Effector CD4-positive, alpha-beta T cell (primary cell): ENCODE results near the gene FUZ.

ENCODE experiments used
- DNase-seq: peaks from one replicate; pipeline ENCODE4 v3.0.0-alpha.2; 2020

Gene FUZ

DNA sequence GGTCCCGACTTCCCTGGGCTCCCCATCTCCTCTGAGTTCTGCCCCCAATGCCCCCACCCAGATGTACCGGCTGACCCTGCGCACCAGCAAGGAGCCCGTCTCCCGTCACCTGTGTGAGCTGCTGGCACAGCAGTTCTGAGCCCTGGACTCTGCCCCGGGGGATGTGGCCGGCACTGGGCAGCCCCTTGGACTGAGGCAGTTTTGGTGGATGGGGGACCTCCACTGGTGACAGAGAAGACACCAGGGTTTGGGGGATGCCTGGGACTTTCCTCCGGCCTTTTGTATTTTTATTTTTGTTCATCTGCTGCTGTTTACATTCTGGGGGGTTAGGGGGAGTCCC is 6.5 kb downstream of the FUZ start:
- DNase-seq = no peak

DNA sequence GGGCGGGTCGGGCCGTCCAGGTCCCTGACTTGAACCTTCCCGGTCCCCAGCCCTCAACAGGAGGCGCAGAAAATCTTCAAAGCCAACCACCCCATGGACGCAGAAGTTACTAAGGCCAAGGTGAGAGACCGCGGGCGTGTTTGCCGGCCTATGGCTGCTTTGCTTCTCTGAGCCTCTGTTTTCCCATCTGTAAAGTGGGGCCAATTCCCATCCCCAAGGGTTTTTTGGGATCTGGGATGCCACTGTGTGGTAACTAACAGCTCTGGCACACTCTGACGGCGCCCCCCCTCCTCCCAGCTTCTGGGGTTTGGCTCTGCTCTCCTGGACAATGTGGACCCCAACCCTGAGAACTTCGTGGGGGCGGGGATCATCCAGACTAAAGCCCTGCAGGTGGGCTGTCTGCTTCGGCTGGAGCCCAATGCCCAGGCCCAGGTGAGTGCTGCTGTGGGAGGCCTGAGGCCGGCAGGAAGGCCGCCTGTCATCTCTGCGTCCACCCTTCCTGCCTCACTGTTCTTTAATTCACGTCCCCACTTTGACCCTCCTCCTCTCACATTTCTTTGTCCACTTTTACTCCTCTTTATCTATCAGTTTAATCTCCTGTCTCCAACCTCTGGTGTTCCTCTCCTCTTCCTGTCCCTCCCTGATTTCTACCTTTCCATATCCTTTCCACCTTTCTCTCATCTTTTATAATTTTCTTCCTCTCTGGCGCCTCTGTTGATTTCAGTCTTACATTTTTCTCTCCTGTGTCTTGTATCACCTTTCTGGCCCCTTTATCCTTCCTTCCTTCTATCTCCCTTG is 7.1 kb downstream of the FUZ start:
- no peak for DNase-seq

DNA sequence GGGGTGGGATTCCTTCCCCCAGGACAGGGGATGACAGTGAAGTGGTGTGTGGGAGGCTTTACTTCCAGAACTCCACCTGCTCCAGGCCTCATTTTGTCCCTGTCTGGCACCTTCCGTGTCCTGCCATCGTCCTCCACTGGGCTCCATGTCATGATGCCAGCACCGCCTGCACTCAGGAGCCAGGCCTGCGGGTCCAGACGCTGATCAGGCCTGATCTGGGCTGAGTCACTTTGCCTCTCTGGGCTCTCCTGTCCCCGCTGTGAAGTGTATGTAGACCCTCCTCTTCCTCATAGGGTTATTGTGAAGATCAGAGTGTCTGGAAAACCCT is 9.6 kb downstream of the FUZ start:
- no peak for DNase-seq

DNA sequence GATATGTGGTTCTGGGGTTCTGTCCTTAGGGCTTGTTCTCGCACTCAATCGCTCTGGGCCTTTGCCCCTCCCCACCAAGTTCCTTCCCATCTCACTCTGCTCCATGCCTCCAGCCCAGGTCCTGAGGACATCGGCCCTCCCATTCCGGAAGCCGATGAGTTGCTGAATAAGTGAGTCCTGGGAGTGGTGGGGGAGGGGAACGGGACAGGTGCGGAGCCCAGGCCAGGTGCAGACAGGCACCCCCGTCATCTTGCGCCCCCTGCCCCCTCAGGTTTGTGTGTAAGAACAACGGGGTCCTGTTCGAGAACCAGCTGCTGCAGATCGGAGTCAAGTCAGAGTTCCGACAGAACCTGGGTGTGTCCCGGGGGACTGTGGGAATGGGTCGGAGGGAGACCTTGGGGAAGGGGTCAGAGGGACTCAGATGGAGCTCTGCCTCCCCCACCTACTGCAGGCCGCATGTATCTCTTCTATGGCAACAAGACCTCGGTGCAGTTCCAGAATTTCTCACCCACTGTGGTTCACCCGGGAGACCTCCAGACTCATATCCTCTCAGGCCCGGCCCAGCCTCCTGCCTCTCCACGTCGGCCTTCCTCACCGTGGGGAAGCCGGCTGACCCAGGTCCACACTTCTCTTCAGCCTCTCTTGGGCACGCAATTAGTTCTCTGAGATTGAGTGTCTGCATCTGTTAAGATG is 10.1 kb downstream of the FUZ start:
- no peak for DNase-seq

DNA sequence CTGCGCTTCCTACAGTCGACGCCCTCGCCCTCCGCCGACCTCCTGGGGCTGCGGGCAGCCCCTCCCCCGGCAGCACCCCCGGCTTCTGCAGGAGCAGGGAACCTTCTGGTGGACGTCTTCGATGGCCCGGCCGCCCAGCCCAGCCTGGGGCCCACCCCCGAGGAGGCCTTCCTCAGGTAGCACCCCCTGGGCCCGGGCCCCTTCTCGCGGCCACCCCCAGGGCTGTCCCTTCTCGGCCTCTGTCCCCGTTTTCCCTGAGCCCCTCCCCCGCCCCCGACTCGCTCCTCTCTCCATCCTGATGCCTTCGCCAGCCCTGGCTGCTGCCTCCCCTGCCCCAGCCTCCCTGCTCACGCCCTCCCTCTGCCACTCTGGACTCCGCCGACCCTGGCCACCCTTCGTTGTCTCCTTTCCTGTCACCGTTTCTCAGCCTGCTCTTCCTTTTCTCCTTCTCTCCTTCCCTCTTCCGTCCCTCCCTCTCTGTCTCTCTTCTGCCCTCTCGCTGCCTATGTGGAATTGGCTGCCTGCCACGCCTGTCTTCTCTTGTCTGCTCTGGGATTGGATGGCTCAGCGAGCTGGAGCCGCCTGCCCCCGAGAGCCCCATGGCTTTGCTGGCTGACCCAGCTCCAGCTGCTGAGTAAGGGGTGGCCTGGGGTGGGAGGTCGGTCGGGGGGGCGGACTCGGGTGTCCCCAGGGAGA is 11.0 kb downstream of the FUZ start:
- DNase-seq = no peak

DNA sequence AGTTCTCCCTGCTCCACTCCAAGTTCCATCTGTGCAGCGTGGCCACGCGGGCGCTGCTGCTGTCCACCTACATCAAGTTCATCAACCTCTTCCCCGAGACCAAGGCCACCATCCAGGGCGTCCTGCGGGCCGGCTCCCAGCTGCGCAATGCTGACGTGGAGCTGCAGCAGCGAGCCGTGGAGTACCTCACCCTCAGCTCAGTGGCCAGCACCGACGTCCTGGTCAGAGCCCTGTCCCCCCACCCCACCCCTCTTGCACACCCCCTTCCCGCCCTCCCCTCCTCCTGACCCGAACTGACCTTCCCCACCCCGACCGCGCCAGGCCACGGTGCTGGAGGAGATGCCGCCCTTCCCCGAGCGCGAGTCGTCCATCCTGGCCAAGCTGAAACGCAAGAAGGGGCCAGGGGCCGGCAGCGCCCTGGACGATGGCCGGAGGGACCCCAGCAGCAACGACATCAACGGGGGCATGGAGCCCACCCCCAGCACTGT is 11.6 kb downstream of the FUZ start:
- DNase-seq = no peak

DNA sequence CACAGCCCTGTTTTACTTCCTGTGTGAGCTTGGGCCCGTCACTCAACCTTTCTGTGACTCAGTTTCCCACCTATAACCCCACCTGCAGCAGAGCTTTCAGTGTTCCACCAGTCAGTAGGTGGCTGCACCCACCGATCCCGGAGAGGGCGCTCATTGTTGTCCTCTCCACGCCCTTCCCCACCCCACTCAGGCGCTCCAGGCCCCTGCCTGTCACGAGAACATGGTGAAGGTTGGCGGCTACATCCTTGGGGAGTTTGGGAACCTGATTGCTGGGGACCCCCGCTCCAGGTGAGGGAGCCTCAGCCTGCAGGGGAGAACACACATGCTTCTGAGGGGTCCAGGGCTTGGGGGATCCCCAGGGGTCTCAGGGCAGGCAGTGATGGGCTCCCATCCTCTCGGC is 12.3 kb downstream of the FUZ start:
- no peak for DNase-seq

DNA sequence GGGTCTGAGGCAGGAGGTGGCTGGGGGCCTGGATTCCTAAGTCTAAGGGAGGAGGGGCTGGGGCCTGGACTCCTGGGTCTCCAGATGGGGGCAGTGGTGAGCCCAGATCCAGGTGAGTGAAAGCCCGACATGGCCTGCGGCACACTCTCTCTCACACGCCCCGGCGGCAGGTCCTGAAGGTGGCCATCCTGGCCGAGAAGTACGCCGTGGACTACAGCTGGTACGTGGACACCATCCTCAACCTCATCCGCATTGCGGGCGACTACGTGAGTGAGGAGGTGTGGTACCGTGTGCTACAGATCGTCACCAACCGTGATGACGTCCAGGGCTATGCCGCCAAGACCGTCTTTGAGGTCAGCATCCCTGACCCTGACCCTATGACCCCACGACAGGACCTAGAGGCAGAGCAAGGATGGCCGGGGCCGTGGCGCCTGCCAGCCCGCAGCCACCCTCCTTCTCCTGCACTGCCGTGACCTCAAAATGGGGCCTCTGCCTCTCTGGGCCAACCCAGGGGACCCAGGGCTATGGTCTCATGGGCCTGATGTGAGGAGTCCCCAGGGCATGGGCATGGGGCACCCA is 13.2 kb downstream of the FUZ start:
- no peak for DNase-seq

DNA sequence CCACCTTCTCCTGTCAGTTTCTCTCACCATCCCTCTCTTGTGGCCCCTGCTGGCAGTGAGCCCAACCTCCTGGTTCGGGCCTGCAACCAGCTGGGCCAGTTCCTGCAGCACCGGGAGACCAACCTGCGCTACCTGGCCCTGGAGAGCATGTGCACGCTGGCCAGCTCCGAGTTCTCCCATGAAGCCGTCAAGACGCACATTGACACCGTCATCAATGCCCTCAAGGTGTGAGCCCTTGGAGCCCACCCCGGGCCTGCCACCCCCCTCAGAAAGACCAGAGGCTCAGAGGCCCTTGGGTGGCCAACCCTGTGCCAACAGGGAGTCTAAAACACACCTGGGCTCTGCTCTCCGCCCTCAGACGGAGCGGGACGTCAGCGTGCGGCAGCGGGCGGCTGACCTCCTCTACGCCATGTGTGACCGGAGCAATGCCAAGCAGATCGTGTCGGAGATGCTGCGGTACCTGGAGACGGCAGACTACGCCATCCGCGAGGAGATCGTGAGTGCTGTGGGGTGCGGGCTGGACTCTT is 13.8 kb downstream of the FUZ start:
- no peak for DNase-seq

DNA sequence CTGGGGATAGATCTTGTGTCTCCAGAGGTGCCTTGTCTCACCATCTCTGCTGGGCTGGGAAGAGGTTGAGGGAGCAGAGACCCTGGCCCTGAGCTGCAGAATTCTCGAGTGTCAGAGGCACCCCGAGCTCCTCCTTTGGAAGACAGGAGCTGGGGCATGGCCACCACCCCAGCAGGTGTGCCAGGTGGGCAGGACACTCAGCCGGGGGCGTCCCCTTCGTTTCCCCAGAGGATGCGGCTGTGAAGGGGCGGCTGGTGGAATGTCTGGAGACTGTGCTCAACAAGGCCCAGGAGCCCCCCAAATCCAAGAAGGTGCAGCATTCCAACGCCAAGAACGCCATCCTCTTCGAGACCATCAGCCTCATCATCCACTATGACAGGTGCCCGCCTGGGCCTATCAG is 14.5 kb downstream of the FUZ start:
- no peak for DNase-seq

DNA sequence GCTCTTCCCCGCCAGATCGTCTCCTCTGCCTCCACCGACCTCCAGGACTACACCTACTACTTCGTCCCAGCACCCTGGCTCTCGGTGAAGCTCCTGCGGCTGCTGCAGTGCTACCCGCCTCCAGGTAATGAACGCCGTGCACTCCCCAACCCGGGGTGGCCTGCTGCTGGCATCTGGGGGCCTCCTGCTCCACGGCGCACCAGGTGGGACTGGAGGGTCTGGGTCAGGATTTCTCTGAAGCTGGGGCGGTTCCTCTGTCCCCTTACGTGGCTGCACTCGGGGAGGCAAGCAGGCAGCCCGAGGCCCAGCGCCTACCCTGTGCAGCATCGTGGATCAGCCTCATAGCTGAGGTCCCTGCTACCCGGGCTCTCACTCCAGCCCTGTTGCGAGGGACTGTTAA is 17.5 kb downstream of the FUZ start:
- no peak for DNase-seq

DNA sequence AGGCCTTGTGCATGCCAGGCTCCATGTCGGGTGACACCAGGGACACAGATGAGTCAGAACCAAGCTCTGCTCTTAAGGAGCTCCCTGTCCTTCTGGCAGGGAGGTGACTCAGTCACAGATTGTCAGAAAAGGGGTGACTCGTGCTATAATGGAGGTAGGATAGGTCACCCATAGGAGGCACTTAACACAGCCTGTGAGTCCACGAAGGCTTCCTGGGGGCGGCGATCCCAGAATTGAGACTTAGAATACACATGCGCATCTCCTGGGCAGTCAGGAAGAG is 19.6 kb downstream of the FUZ start:
- no peak for DNase-seq

DNA sequence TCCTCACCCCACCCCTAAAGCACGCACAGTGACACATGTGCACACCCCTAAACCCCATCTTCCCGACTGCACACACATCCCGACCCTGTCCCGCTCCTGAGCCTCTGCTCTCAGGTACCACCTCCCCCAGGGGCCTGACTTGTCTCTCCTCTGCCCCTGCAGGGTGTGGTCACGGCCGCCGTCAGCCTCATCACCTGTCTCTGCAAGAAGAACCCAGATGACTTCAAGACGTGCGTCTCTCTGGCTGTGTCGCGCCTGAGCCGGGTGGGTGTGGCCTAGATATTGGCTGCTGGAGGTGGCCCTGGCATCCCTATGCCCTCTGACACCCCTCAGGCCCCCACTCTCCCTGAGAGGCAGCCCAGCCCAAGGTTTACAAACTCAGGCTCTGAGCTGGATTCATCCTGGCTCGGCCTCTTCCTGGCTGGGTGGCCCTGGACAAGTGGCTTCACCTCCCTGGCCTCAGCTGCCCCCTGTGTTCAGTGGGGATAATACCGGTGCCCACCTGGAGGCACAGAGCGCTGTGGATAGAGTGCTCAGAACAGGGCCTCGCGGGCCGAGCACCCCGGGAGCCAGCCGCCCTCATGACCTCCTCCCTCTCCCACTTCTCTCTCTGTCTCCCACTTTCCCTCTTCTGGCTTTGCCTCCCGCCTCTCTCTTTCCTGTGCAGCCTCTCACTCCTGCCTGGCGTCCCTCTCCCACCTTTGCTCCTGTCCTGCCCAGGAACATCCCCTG is 20.1 kb downstream of the FUZ start:
- no peak for DNase-seq

DNA sequence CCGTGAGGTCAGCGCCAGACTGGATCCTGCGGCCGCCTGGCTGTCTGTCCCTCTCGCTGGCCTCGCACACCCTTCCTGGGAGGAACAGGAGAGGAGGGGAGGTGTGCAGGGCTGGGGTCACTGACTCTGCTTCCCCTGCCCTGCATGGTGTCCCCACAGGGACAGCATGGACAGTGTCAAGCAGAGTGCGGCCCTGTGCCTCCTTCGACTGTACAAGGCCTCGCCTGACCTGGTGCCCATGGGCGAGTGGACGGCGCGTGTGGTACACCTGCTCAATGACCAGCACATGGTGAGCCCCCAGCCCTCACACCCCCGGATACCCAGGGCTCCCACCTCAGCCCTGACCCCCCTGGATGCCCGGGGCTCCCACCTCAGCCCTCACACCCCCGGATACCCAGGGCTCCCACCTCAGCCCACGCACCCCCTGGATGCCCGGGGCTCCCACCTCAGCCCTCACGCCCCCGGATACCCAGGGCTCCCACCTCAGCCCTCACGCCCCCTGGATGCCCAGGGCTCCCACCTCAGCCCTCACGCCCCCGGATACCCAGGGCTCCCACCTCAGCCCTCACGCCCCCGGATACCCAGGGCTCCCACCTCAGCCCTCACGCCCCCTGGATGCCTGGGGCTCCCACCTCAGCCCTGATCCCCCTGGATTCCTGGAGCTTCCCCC is 21.2 kb downstream of the FUZ start:
- DNase-seq = no peak

DNA sequence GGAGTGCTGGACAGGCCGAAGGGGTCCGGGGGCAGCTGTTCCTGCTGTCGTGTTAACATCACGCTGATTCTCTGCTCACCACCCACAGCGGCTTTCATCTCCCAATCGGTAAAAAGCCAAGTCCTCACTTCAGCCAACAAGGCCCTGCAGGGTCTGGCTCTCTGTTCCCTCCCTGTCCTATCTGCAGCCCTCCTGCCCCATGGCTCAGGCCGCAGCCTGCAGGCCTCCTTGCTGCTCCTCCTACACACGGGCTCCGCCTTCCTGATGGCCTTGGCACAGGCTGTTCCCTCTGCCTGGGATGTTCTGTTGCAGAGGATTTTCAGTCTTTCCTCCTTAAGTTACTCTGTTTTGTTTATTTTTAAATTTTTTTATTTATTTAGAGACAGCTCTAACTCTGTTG is 22.2 kb downstream of the FUZ start:
- no peak for DNase-seq

DNA sequence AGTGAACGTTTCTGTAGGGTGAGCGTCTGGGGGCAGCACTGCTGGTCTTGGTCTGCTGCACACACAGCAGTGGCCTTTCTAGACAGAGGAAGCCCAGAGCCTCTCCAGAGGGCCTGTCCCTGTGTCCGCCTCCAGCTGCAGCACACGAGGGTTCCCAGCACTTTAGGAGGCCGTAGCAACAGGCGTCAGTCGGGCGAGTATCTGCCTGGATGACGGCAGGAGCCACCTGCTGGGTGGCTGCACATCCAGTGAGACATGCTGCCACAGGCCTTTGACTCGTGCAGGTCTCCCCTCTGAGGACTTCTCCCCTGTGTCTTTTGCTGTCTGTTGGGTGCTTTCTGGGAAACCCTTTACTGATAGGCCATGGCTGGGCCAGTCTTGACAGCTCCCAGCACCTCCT is 24.2 kb downstream of the FUZ start:
- DNase-seq = no peak

DNA sequence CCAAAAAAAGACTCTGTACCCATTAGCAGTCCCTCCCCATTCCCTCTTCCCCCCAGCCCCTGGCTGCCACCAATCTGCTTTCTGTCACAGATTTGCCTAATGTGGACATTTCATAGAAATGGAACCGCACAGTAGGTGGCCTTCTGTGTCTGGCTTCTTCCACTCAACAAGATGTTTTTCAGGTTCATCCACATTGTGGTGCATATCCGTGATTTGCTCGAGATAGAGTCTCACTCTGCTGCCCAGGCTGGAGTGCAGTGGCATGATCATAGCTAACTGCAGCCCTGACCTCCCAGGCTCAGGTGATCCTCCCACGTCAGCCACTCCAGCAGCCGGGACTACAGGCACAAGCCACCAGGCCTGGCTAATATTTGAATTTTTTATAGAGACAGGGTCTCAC is 25.3 kb downstream of the FUZ start:
- DNase-seq = no peak

DNA sequence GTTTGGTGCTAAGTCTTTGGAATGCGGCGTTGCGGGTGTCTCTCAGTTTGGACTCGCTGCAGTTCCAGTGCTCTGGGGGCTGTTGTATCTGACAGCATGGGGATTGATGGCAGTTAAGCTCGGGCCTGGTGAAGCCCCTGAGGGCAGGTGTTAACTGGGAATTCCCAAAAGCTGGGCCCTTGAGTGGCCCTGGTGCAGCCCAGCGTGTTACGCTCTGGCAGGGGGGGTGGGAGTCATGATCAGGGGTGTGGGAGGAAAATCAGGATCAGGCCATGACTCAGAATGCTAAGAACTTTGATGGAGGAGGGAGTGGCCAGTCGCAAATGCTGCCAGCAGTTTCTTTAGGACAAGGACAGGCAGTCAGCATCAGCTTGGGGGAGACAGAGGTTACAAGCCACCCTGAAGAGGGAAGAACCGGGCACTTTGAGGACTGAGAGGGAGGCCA is 26.7 kb downstream of the FUZ start:
- DNase-seq = no peak

DNA sequence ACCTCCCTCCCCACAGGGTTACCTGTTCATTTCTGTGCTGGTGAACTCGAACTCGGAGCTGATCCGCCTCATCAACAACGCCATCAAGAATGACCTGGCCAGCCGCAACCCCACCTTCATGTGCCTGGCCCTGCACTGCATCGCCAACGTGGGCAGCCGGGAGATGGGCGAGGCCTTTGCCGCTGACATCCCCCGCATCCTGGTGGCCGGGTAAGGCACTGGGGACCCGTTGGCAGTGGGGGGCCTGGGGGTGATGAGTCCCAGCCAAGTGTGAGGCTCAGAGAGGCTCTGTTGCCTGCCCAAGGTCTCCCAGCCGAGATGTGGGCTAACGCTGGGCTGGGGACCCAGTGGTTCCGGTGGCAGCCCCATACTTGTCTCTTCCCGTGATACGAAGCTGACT is 30.6 kb downstream of the FUZ start:
- DNase-seq = no peak

DNA sequence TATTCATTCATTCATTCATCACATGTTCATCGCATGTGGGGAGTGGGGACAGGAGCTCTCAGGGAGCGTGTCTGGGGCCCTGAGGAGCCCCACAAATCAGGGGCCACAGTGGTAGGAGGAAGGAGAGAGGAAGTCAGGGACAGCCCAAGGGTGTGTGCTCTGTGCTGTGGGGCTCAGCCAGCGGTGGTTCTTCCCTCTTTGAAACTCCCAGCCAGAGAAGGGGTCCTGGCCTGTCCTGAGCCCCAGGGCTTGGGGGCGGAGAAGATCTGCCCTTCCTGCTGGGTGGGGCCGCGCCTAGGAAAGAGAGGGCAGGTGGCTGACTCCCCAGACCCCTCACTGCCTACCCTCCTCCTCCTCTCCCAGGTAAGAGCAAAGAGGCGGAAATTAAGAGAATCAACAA is 31.7 kb downstream of the FUZ start:
- DNase-seq = no peak

DNA sequence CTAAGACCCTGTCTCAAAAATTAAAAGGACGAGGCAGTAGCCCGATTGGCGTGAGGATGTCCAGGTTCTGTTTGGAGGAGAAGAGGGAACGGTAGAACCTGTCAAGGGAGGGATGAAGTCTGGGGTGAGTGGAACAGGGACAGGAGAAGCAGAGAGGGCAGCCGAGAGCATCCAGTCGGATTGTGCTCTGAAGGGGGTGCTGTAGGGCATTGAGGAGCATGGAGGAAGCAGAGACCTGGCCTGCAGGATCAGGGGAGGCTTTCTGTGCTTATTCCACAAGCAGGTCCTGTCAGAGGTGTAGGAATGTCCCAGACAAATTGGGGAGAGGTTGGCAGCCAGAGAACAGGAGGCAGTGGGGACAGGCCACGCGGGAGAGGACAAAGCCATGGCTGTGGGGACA is 32.2 kb downstream of the FUZ start:
- DNase-seq = no peak

DNA sequence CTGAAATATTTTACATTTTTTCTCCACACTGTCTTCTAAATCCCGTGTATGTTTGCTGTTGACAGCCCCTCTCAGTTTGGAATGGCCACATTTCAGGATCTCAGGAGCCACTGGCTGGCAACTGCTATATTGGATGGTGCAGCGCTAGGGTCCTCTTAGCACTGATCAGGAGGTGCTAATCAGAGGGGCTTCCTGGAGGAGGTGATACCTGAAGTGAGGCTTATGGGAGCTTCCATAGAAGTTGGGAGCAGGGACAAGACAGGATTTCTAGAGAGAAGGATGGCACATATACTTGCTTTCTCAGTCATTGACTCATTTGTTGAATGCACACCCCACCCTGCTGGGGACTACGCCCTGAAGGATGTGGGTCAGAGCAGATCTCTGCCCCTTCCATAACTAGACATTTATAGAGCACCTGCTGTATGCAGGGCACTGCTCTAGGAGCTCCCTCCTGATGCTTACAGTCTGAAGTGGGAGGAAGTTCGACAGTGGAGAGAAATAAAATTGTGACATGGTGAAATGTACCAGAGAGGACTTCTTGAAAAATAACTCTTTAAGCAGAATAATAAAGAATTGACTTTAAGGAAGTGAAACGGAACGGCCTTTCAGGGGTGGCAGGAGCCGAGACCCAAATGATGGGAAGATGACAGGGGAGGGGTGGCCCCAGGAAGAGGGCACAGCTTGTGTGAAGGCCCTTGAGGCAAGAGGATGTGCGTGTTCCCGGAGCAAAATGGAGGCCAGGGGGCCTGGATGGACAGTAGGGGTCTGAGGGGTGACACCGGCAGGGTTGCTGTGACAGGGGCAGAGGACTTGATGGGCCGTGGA is 33.1 kb downstream of the FUZ start:
- DNase-seq = no peak
